DMS153 treated with DMSO at 0.1 percent for 48 hours (cell line): Measurements from ENCODE around the gene GLYATL1.
A peak's percentile ranks its signal among the peaks of the same experiment; 100 is the strongest.

Experiments
- DNase-seq: peaks from one replicate; lab custom pipeline; 2025; ENCODE audit not compliant: unreplicated experiment; lab: John Stamatoyannopoulos, UW

Gene GLYATL1

GRCh38 chr11:58939277-58939676 lies at the start of gene GLYATL1:
Gene GLYATL1 (plus strand): TSS chr11:58939488. CDS start chr11:58947088, 7,600 bp downstream.
- DNase-seq = no peak

GRCh38 chr11:58893899-58894298 lies 45.4 kb upstream of the GLYATL1 start:
- DNase-seq = no peak

GRCh38 chr11:58898106-58898505 lies 41.2 kb upstream of the GLYATL1 start:
- DNase-seq = no peak

- DNase-seq = no peak
These were observed 38.5 kb upstream of the GLYATL1 start for GRCh38 chr11:58900479-58901420.

- no peak for DNase-seq
These were observed 36.4 kb upstream of the GLYATL1 start for GRCh38 chr11:58902881-58903280.

GRCh38 chr11:58905011-58905720 lies 34.1 kb upstream of the GLYATL1 start:
- peak; percentile 75 for DNase-seq

- DNase-seq = peak; percentile 81
These were observed 33.4 kb upstream of the GLYATL1 start for GRCh38 chr11:58905721-58906547.

- no peak for DNase-seq
These were observed 31.5 kb upstream of the GLYATL1 start for GRCh38 chr11:58907780-58908179.

GRCh38 chr11:58912124-58912523 lies 27.2 kb upstream of the GLYATL1 start:
- DNase-seq = no peak

- DNase-seq = no peak
These were observed 25.6 kb upstream of the GLYATL1 start for GRCh38 chr11:58913685-58914084.

GRCh38 chr11:58914821-58915543 lies 24.3 kb upstream of the GLYATL1 start:
- no peak for DNase-seq

GRCh38 chr11:58916637-58917036 lies 22.7 kb upstream of the GLYATL1 start:
- DNase-seq = no peak

GRCh38 chr11:58917159-58917783 lies 22.0 kb upstream of the GLYATL1 start:
- no peak for DNase-seq

- no peak for DNase-seq
These were observed 19.7 kb upstream of the GLYATL1 start for GRCh38 chr11:58919561-58919960.

- DNase-seq = no peak
These were observed 19.3 kb upstream of the GLYATL1 start for GRCh38 chr11:58919980-58920379.

- no peak for DNase-seq
These were observed 17.4 kb upstream of the GLYATL1 start for GRCh38 chr11:58921778-58922390.

- no peak for DNase-seq
These were observed 16.8 kb upstream of the GLYATL1 start for GRCh38 chr11:58922479-58922878.

- DNase-seq = peak; percentile 29
These were observed 15.9 kb upstream of the GLYATL1 start for GRCh38 chr11:58923300-58923788.

- DNase-seq = peak; percentile 34
These were observed 15.1 kb upstream of the GLYATL1 start for GRCh38 chr11:58924230-58924629.
